BLaER1 (cell line): ENCODE measurements around the gene GALNTL6.

ENCODE experiments used
- H3K27ac ChIP-seq: shearing (Covaris generic); formaldehyde crosslinking; 2 replicates; pipeline ENCODE4 v1.8.1; 2022
- H3K27me3 ChIP-seq: shearing (Covaris generic); formaldehyde crosslinking; 2 replicates; pipeline ENCODE4 v1.8.1; 2022
- H3K36me3 ChIP-seq: shearing (Covaris generic); formaldehyde crosslinking; 2 replicates; pipeline ENCODE4 v1.8.1; 2022
- H3K4me1 ChIP-seq: shearing (Covaris generic); formaldehyde crosslinking; 2 replicates; pipeline ENCODE4 v1.8.1; 2022
- H3K4me2 ChIP-seq: shearing (Covaris generic); formaldehyde crosslinking; 2 replicates; pipeline ENCODE4 v1.8.1; 2022
- H3K4me3 ChIP-seq: shearing (Covaris generic); formaldehyde crosslinking; 2 replicates; pipeline ENCODE4 v1.8.1; 2022
- H3K9ac ChIP-seq: shearing (Covaris generic); formaldehyde crosslinking; 2 replicates; pipeline ENCODE4 v1.8.1; 2022
- H3K9me3 ChIP-seq: shearing (Covaris generic); formaldehyde crosslinking; 2 replicates; pipeline ENCODE4 v1.8.1; 2022
- H4K20me1 ChIP-seq: shearing (Covaris generic); formaldehyde crosslinking; 2 replicates; pipeline ENCODE4 v1.8.1; 2022
- Cebpa-rat ChIP-seq: shearing (Covaris generic); IDR thresholded peaks from 2 replicates; pipeline ENCODE4 v1.8.1; 2022

Gene GALNTL6

DNA sequence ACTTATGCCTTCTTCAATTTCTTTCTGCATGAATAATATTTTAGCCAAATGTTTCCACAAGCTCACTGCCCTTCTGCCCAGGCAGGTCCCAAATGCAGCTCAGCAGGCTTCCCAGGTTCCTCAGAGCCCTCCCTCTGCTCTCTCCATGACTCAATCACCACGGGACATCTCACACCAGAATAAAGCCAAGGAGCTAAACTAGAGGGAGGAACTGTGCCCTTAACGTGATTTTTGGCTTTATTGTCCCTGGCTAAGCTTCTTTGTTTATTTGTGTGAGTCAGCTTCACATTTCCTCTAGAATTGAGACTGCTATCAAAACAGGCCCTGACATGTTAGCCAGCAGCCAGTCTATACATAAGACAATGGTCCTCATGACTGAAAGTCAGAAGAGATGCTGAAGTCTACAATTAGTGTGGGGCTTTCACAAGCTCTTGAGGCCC lies 1169.0 kb downstream of the GALNTL6 start:
- Histone ChIP-seq H3K4me2 (no peak overlapping the region), H3K4me1 (no peaks in the 10 kb centered on the region), H3K9me3 (no peaks in the 10 kb centered on the region)

DNA sequence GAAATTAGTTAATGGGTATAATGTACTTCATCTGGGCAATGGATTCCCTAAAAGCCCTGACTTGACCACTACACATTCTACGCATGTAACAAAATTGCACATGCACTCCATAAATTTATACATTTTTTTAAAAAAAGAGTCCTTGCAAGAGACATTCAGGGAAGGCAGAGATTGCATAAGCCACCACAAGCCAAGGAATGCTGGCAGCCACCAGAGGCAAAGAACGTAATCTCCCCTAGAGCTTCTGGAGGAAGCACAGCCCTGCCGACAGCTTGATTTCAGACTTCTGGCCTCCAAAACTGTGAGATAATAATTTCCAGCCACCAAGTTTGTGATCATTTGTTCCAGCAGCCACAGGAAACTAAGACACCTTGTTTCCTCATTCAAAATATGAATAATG lies 1169.8 kb downstream of the GALNTL6 start:
- Histone ChIP-seq H3K27ac (no peak overlapping the region), H3K4me2 (no peak overlapping the region), H3K9me3 (no peaks in the 10 kb centered on the region), H3K27me3 (no peaks in the 10 kb centered on the region; the same call in 1 of the 2 replicates), H3K4me3 (no peak overlapping the region), H4K20me1 (no peaks in the 10 kb centered on the region), H3K4me1 (no peaks in the 10 kb centered on the region), H3K9ac (no peak overlapping the region), H3K36me3 (no peaks in the 10 kb centered on the region)
- TF ChIP-seq Cebpa-rat = no peak

More for the DNA sequence above, 1169.0 kb downstream of the GALNTL6 start:
- no peaks in the 10 kb centered on the region for H4K20me1 ChIP-seq
- no peak overlapping the region for H3K9ac ChIP-seq
- H3K36me3 ChIP-seq = no peaks in the 10 kb centered on the region
- H3K27me3 ChIP-seq = no peaks in the 10 kb centered on the region; the same call in 1 of the 2 replicates
- no peak overlapping the region for H3K4me3 ChIP-seq
- H3K27ac ChIP-seq = no peak overlapping the region
- no peak for TF ChIP-seq Cebpa-rat

DNA sequence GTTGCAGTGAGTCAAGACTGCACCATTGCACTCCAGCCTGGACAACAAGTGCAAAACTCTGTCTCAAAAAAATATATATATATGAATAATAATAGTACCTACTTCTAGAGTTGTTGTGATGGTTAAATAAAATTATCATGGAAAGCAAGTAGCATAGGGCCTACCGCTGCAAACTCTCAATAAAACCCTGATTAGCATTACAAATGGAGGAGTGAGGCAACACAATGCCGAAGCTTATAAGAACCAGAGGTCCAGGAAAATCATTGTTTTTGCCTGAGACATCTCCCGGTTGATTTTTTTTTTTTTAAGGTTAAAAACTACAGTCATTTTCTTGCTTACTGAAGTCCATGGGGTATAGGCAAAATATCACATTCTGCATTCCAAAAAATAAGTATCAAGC lies 1170.4 kb downstream of the GALNTL6 start:
- no peak overlapping the region for H3K27ac ChIP-seq
- no peaks in the 10 kb centered on the region for H3K4me1 ChIP-seq
- H4K20me1 ChIP-seq = no peaks in the 10 kb centered on the region
- H3K9ac ChIP-seq = no peak overlapping the region
- H3K36me3 ChIP-seq = no peaks in the 10 kb centered on the region
- no peaks in the 10 kb centered on the region; the same call in 1 of the 2 replicates for H3K27me3 ChIP-seq
- H3K9me3 ChIP-seq = peaks cover 5% of the 10 kb centered on the region
- H3K4me2 ChIP-seq = no peak overlapping the region
- H3K4me3 ChIP-seq = no peak overlapping the region
- TF ChIP-seq Cebpa-rat = no peak

DNA sequence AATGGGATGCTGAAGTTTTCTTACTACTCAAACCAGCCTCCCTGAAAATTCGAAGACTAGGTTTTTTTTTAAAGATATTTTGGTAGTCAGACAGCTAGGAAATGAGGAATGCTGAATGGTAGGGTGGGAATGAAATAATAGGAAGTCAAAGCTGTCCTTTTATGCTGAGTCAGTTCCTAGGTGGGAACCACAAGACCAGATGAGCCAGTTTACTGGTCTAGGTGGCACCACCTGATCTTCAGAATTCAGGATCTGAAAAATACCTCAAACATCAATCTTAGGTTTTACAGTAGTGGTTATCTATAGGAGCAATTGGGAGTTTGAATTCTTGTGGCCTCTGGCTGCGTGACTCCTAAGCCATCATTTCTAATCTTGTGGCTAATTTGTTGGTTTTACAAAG lies 1172.3 kb downstream of the GALNTL6 start:
- H4K20me1 ChIP-seq = no peaks in the 10 kb centered on the region
- no peak overlapping the region for H3K27ac ChIP-seq
- H3K9me3 ChIP-seq = peaks cover 12% of the 10 kb centered on the region
- H3K4me1 ChIP-seq = no peaks in the 10 kb centered on the region
- no peak overlapping the region for H3K9ac ChIP-seq
- TF ChIP-seq Cebpa-rat = no peak
- H3K4me2 ChIP-seq = no peak overlapping the region
- H3K36me3 ChIP-seq = no peaks in the 10 kb centered on the region
- H3K27me3 ChIP-seq = no peaks in the 10 kb centered on the region; the same call in 1 of the 2 replicates
- no peak overlapping the region for H3K4me3 ChIP-seq

DNA sequence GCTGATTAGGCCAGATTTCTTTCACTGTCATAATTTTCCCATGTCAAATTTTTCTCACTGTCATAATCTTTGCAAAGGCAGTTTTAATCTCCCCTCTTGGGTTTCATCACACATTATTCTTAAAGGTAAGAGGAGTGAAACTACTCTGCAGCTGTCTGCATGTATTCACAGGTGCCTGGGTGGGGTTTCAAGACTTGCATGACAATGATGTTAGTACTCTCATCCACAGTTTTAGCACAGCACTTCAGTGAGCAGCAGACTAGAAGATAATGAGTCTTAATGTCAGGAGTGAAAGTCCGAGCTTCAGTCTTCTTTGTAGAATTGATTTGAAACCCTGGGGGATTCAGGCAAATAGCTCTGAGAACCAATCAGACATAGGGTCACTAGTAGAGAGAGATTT lies 1172.9 kb downstream of the GALNTL6 start:
- H3K4me2 ChIP-seq = no peak overlapping the region
- H3K36me3 ChIP-seq = no peaks in the 10 kb centered on the region
- H3K4me1 ChIP-seq = no peaks in the 10 kb centered on the region
- no peak overlapping the region for H3K9ac ChIP-seq
- no peak overlapping the region for H3K4me3 ChIP-seq
- peaks cover 12% of the 10 kb centered on the region for H3K9me3 ChIP-seq
- no peak for TF ChIP-seq Cebpa-rat
- no peaks in the 10 kb centered on the region for H4K20me1 ChIP-seq
- no peaks in the 10 kb centered on the region; the same call in 1 of the 2 replicates for H3K27me3 ChIP-seq
- no peak overlapping the region for H3K27ac ChIP-seq

DNA sequence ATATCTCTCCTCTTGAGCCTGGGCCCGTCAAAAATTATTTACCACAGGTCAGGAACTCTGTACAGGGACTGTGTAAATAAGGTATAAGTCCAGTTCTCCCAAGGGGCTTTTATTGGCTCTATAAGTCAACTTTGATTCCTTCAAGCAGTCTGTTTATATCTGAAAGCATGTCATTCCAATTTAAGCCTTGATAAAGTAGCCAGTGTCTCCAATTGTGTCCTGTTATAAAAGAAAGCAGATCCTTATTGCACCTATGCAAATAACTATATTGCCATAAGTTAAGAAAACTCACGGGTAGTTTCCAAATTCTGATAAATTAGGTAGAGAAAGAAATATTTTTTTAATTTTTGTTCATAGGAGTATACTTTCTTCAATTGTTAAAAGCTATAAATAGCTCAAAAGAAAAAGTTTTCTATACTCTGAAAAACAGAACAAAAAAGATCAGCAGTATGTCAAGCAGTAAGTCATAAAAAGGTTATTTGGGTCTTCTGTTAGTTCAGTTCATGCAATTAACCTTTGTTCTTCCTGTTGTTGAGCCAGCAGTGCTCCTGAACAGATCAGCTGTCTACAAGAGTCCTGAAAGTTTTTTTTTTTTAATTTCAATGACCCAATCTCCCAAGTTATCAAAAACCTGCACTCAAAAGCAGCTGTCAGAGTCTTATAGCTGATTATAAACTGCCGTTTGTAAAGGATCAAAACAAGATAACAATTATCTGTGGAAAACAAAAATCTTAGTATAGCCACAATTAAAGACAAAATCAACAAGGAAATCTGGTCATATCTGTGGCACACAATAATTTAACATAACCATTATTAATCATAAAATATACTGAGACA lies 1177.0 kb downstream of the GALNTL6 start:
- H3K4me1 ChIP-seq = no peaks in the 10 kb centered on the region
- no peak for TF ChIP-seq Cebpa-rat
- H3K4me2 ChIP-seq = no peak overlapping the region
- H3K27ac ChIP-seq = no peak overlapping the region
- H3K36me3 ChIP-seq = no peaks in the 10 kb centered on the region
- H4K20me1 ChIP-seq = no peaks in the 10 kb centered on the region
- H3K27me3 ChIP-seq = no peaks in the 10 kb centered on the region
- H3K9me3 ChIP-seq = peaks cover 12% of the 10 kb centered on the region
- no peak overlapping the region for H3K4me3 ChIP-seq
- H3K9ac ChIP-seq = no peak overlapping the region

DNA sequence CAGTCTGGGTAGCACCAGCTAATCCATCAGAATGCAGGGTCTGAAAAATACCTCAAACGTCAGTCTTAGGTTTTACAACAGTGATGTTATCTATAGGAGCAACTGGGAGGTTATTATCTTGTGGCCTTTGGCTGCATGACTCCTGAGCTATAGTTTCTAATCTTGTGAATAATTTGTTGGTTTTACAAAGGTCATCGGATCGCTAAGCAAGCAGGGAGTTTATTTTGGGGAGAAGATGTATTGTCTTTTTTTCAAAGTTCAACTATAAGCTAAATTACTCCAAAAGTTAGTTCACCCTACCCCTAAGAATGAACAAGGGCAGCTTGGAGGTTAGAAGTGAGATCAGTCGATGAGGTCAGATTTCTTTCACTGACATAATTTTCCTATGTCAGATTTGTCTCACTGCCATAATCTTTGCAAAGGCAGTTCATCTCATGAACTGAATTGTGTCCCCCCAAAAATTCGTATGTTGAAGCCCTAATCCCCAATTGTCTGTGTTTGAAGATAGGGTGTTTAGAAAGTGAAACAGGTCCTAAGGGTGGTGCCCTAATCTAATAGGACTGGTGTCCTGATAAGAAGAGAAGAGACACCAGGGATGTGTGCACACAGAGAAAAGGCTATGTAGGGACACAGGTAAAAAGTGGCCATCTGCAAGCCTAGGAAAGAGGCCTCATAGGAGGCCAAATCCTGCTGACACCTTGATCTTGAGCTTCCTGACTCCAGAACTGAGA lies 1179.6 kb downstream of the GALNTL6 start:
- no peak for TF ChIP-seq Cebpa-rat

DNA sequence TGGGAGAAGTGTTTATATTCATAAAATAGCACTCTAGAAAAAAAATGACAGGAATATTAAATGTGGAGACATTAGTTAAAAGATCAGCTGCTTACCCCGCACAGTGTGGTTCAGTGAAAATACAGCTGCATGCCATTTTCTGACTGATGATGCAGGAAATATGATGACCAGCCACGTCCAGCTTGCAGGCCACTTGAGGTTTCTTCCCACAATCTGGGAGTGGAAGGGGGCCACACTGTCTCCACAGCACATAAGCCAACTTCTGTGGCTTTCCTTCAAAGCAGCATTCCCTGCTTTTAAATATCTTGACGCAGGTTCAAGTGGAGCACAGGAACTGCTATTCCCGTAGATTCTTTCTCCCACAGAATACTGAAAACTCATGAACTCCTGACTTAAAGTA lies 1182.0 kb downstream of the GALNTL6 start:
- Histone ChIP-seq H3K27ac (no peak overlapping the region), H3K4me3 (no peak overlapping the region), H3K9ac (no peak overlapping the region)

More for the DNA sequence above, 1179.6 kb downstream of the GALNTL6 start:
- Histone ChIP-seq H3K4me3 (no peak overlapping the region), H3K9ac (no peak overlapping the region), H3K4me1 (no peaks in the 10 kb centered on the region), H3K27me3 (no peaks in the 10 kb centered on the region), H3K4me2 (no peak overlapping the region), H3K36me3 (no peaks in the 10 kb centered on the region), H4K20me1 (no peaks in the 10 kb centered on the region), H3K9me3 (peaks cover 12% of the 10 kb centered on the region), H3K27ac (no peak overlapping the region)

DNA sequence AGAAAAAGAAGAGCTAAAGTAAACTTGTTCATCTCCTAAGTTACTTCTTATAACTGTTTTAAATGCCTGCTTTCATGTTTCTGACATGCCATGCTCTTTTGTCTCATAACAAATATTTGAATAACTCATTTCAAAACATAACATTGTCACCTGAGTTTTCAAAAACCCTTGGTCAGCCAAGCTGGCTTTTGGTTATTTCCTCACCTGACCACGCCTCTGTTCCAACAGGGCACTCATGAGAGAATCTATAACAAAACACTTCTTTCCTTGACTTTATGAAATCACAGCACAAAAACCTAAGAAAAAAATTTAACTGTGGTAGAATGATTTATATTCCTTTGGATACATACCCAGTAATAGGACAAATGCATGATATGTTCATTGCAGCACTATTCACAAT lies 1182.5 kb downstream of the GALNTL6 start:
- H3K36me3 ChIP-seq = no peaks in the 10 kb centered on the region
- H3K4me3 ChIP-seq = no peak overlapping the region
- no peaks in the 10 kb centered on the region for H4K20me1 ChIP-seq
- H3K9me3 ChIP-seq = no peaks in the 10 kb centered on the region
- TF ChIP-seq Cebpa-rat = no peak
- H3K4me1 ChIP-seq = no peaks in the 10 kb centered on the region
- H3K4me2 ChIP-seq = no peak overlapping the region
- no peak overlapping the region for H3K9ac ChIP-seq
- H3K27me3 ChIP-seq = no peaks in the 10 kb centered on the region
- no peak overlapping the region for H3K27ac ChIP-seq

More for the DNA sequence above, 1182.0 kb downstream of the GALNTL6 start:
- TF ChIP-seq Cebpa-rat = no peak
- Histone ChIP-seq H3K36me3 (no peaks in the 10 kb centered on the region), H4K20me1 (no peaks in the 10 kb centered on the region), H3K4me2 (no peak overlapping the region), H3K4me1 (no peaks in the 10 kb centered on the region), H3K9me3 (no peaks in the 10 kb centered on the region), H3K27me3 (no peaks in the 10 kb centered on the region)
